ENCODE measurements around the gene PHC2.

DNA sequence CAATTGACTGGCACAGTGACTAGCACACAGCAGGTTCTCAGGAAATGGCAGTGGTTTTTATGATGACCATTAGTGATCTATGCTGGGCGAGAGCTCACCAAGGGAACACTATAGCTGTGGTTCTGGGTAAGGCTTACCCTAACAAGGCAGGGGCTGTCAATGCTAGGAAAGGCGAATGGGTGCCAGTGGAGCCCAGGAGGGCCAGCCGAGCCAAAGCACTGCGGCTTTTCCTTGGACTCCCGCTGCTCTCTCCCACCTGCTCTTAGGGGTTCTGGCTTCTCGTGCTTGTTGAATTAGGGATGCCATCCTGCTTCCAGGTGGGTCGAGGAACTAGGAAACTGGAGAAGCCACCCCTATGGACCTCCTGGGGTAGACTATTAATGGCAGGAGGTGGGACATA, 100.0 kb downstream of the PHC2 start:
- TF ChIP-seq CTCF (IDR thresholded peaks at IDR 0.05): no peak
- no peak for TF ChIP-seq POLR2A (IDR thresholded peaks at IDR 0.05)
